NOMO-1 treated with dmso at 0.1 percent for 144 hours (cell line): ENCODE results near the gene RDH12.

Experiments used
- DNase-seq: peaks from one replicate; lab custom pipeline; 2025; ENCODE audit not compliant: unreplicated experiment; lab: John Stamatoyannopoulos, UW

The RDH12 gene

GRCh38 chr14:67746927-67747326 lies 45.2 kb downstream of the RDH12 start:
- DNase-seq: no peak

DNA sequence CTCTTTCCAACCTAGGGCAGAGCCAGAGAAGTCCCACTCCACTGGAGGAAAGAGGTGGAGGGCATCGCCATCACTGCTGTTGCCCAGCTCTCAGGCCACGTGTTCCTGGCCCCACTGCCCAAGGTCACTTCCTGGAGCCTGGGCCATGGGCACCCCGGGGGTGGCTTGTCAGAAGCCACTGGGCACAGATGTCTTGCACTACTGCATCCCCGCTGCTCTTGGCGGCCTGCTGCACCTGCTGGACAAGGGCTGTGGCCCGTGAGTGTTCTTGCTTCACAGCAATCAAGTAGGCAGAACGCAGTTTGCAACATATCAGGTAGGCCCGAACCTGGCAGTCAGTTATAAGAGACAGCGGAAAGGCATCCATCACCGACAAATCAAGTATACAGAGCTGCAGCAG lies 46.6 kb downstream of the RDH12 start:
- DNase-seq: no peak

GRCh38 chr14:67749341-67750084 lies 47.8 kb downstream of the RDH12 start:
- no peak for DNase-seq

DNA sequence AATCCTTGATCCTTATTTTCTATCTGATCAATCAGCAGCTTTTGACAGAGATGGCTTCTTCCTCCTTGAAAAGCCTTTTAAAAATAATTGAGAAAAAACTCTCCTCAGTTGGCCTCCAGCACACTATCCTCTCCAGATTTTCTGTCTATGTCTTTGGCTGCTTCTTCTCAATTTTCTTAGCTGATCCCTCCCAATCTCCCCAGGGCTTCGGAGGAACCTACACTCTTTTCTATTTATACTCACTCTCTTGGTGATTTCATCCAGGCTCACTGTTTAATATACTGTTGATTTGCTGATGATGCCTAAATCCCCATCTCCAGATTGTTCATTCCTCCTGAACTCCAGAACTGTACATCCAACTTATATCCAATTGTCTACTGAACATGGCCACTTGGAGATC lies 54.8 kb downstream of the RDH12 start:
- DNase-seq: no peak

DNA sequence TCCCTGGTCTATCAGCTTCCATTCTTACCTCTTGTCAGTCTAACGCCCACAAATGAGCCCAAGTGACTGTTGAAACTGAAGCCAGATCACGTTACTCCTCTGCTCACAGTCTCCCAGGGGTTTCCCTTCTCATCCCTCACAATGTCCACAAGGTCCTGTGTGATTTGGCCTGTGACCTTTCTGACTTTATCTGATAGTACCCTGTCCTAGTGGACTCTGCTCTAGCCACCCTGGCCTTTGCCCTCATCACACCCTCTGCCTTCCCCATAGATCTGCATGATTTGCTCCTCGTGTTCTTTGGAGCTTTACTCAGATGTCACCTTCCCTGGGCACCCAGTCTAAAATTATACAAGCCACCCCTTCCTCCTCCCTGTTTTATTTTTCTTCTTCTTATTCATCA lies 55.5 kb downstream of the RDH12 start:
- DNase-seq: no peak

GRCh38 chr14:67759916-67760315 lies 58.2 kb downstream of the RDH12 start:
- DNase-seq: no peak

DNA sequence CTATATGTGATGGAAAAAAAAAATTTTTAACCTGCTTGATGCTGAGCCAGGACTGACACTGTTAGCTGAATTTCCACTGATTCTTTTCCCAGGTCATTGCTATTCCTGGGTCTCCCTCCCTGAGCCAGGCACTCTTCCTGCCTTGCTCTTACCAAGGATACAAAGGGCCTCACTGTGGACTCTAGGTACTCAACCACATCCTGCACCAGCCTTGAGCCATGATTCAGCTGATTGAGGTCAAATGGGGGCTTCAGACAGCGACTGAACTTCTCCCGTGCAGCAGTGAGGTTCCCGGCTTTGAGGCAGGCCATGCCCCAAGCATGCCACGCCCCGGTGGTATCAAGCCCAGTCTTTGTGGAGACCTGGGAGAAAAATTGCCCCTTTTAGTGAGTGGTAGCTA lies 60.4 kb downstream of the RDH12 start:
- no peak for DNase-seq

- no peak for DNase-seq
Observed at GRCh38 chr14:67763158-67763822, 61.6 kb downstream of the RDH12 start.

DNA sequence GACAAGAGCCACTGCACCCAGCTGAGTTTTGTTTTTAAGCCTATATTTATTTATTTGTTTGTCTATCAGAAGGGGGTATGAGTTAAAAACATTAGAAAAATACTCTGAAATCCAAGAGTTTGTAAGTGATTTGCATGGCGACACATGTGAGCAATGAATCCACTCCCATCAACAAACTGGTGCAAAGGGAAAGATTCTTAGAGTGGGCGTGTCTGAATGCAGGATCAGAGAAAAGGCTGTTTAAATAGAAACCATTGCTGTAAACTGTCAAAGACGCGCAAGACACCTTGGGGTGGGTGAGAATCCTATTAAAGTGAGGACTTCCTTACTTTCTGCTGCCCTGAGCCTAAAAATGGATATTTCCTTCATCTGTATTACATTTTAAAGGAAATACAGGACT lies 62.8 kb downstream of the RDH12 start:
- DNase-seq: no peak

DNA sequence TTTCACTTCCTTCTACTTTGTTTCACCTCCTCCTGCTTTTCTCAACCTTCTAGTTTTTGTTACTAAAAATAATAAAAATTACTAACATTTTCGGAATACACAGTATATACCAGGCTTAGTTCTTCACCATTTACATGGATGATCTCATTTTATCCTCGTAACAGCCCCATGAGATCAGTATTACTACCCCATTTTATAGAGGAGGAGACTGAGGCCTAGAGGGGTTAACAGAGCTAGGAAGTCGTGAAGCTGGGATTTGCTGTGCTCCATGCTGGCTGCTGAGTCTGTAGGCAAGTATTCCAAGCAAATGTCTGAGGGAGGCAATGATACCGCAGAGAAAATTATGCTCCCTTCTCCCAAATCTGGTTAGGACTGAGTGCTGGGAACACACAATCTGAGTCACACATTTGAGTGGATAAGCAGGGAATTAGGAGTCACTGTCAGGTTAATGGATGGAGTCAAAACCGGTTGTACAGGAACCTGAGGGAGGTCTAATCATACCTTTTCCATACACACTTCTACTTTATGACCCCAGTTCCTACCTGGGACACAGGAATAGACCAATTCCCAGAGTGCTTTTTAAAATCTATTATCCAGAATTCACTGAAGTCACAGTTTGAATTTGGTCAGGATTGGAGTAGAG lies 63.6 kb downstream of the RDH12 start:
- DNase-seq: no peak

- DNase-seq: peak; percentile 79
Observed at GRCh38 chr14:67766035-67766680, 64.5 kb downstream of the RDH12 start.

GRCh38 chr14:67768219-67768618 lies 66.5 kb downstream of the RDH12 start:
- DNase-seq: no peak

- no peak for DNase-seq
Observed at GRCh38 chr14:67773844-67774377, 72.2 kb downstream of the RDH12 start.

- DNase-seq: no peak
Observed at GRCh38 chr14:67776653-67777322, 75.1 kb downstream of the RDH12 start.

GRCh38 chr14:67778792-67779191 lies 77.1 kb downstream of the RDH12 start:
- peak; percentile 1 for DNase-seq

DNA sequence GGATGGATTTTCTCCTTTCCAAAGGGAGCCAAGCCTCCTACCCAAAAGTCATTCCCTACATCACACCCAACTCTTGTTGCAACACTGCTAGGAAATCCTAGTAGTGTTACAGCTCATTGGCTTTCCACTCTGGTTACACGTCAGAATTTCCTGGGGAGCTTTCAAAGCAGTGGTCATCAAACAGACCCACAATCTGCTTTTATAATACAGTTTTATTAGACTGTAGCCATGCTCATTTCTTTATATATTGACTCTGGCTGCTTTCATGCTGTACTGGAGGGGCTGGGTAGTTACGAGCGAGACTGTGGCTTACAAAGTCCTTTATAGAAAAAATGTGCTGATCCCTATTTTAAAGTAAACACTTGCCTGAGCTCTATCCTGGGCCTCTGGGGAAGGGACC lies 80.4 kb downstream of the RDH12 start:
- no peak for DNase-seq
